Activated T-cell treated with anti-CD3 and anti-CD28 coated beads, Interleukin-2, amount 50 U/mL, for 24 hours (primary cell): ENCODE results near the gene NCAPG.

Source experiments
- DNase-seq: peaks from one replicate; pipeline ENCODE4 v3.0.0-alpha.2; 2020
- H3K27ac Mint-ChIP-seq: 2 replicates; pipeline ENCODE4 v1.8.0; 2020; ENCODE audit warnings: mild to moderate bottlenecking, mixed read lengths
- H3K27me3 Mint-ChIP-seq: 2 replicates; pipeline ENCODE4 v1.8.0; 2020; ENCODE audit warnings: mixed read lengths
- H3K36me3 Mint-ChIP-seq: 2 replicates; pipeline ENCODE4 v1.8.0; 2020; ENCODE audit warnings: low read depth, mixed read lengths
- H3K4me1 Mint-ChIP-seq: 2 replicates; pipeline ENCODE4 v1.8.0; 2020; ENCODE audit warnings: low read depth, mixed read lengths
- H3K4me3 Mint-ChIP-seq: 2 replicates; pipeline ENCODE4 v1.8.0; 2020; ENCODE audit warnings: mild to moderate bottlenecking, moderate library complexity, mixed read lengths
- H3K9me3 Mint-ChIP-seq: 2 replicates; pipeline ENCODE4 v1.8.0; 2020; ENCODE audit warnings: mixed read lengths

NCAPG gene

DNA sequence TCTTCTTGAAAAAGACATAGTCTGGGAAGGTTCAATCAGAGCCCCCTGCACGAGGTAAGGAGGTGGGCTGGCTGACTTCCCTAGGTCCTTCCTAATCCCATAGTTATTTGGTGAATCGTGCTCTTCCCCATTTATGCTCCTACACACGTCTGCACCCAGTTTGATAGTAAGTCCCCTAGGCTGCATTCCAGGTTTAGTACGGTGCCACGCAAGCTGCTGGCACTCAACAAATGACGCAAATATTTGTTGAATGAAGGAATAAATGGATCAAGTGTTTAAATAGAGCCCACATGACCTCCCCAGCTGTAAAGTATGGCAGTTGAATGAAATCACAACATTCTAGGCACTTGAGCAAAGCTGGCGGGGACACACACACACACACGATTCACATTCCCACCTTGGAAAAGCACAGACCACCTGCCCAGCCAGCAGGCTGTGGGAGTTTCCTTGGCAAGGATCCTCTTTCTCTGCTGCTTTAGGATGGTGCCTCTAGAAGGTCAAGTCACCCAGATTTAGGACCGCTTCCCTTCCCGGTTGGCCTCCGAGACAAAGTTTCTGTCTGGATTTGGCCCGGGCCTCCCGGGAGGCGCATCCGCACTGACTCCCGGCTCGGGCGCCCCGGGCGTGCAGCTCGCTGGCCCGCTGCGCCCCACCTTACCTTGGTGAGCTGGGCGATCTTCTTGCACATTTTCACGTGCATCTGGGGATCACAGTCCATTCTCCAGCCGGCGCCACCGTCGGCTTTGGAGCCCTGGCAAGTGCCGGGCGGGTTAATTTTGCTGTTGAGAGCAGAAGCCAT lies 30.1 kb upstream of the NCAPG start:
- Mint-ChIP-seq H3K4me1 (peaks cover 14% of the 10 kb centered on the region), H3K36me3 (no peaks in the 10 kb centered on the region), H3K4me3 (peak overlapping the region; percentile 45), H3K27ac (no peak overlapping the region), H3K27me3 (peaks cover 46% of the 10 kb centered on the region), H3K9me3 (no peaks in the 10 kb centered on the region)
- no peak for DNase-seq

DNA sequence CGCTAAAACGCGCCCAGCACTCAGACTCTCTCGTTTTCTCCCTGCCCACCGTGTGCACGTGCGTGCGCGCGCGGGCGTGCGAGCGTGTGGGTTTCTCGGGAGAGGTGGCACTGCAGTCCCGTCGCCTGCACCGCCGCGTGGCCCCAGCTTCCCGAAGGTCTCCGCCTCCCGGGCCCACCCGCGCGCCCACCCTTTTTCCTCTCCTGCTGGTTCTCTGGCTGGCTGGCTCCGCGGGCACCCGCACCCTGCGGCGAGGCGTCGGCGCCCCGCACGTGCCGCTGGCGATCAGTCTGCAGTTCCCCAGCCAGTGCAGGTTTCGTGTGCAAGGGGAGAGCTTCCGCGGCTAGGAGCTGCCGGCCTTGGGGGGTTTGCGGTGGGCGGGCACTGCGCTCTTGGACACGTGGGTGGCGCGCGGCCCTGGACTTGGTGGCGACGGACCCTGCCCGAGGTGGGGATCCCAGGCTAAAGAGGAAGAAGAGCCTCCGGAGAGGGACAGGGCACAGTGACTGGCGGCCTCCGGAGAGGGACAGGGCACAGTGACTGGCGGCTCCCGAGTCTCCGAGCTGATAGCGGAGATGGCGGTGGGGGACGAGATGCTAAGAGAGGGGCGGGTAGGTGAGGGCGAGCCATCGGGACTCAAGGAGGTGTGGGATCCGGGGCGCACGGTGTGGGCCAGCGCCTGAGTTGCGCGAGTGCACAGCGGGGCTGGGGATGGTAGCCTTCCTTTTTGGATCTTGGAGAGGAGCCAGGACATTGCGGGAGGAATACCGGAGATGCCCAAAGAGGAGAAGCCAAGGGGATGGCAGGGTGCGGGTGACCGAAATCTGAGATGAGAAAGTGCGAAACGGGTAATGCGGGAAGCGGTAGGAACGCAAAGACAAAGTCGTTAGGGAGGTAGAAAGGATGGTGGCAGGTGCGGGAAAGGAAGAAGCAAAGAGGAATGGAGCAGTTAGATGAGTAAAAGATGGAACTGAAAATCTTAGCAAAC lies 29.2 kb upstream of the NCAPG start, which contains the start of gene FAM184B:
Gene FAM184B (minus strand): TSS at position 322 of the 988 bp plus-strand sequence. CDS start 322 bp downstream, outside the sequence.
- no peaks in the 10 kb centered on the region for H3K9me3 Mint-ChIP-seq
- peaks cover 46% of the 10 kb centered on the region for H3K27me3 Mint-ChIP-seq
- no peak within 1 kb of the TSS for H3K27ac Mint-ChIP-seq
- H3K36me3 Mint-ChIP-seq = no peaks in the 10 kb centered on the region
- peak; percentile 36 for DNase-seq
- peak within 1 kb of the TSS; percentile 45 for H3K4me3 Mint-ChIP-seq
- H3K4me1 Mint-ChIP-seq = peaks cover 21% of the 10 kb centered on the region

DNA sequence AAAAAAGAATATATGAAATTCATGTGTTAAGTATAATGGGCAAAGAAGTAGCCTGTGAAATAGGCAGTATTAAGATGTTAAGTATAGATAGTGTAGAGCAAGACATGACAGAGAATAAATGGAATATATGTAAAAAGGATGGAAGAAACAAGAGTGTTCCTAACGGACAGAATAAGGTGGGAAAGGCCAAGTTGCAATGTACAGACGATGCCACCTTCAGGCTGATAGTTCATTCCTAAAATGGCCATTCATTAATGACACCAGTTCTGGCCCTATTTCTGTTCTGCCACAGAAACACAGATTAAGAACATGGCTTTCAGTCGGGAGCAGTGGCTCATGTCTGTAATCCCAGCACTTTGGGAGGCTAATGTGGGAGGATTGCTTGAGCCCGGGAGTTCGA lies 24.9 kb upstream of the NCAPG start:
- Mint-ChIP-seq H3K4me3 (no peak overlapping the region), H3K36me3 (peaks cover 8% of the 10 kb centered on the region), H3K27me3 (peaks cover 21% of the 10 kb centered on the region), H3K27ac (peak overlapping the region; percentile 30), H3K4me1 (peaks cover 37% of the 10 kb centered on the region), H3K9me3 (no peaks in the 10 kb centered on the region)
- no peak for DNase-seq

DNA sequence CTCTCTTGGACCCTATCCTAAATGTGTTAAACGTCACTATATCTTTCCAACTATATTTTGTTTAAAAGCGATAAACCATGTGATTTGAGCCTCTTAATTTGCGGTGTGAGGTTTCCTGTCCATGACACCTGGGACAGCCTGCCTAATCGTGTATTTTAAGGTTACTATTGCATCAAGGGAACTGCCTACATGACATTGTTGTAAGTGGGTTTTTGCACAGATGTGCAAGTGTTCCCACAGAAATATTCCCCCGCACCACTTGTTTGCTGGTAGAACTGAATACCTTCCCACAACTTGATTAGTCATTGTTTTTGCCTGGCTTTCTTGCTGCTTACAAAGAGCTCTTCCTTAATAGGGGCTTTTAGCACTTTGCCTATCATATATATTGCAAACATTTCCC lies 24.2 kb upstream of the NCAPG start:
- peaks cover 35% of the 10 kb centered on the region for H3K4me1 Mint-ChIP-seq
- no peaks in the 10 kb centered on the region for H3K9me3 Mint-ChIP-seq
- DNase-seq = no peak
- H3K36me3 Mint-ChIP-seq = peaks cover 15% of the 10 kb centered on the region
- H3K27me3 Mint-ChIP-seq = peaks cover 15% of the 10 kb centered on the region
- H3K4me3 Mint-ChIP-seq = no peak overlapping the region
- H3K27ac Mint-ChIP-seq = no peak overlapping the region

GRCh38 chr4:17787315-17787714 lies 23.5 kb upstream of the NCAPG start:
- Mint-ChIP-seq H3K27ac (no peak overlapping the region), H3K9me3 (no peaks in the 10 kb centered on the region), H3K36me3 (peaks cover 21% of the 10 kb centered on the region), H3K4me1 (peaks cover 28% of the 10 kb centered on the region), H3K4me3 (no peak overlapping the region), H3K27me3 (peaks cover 8% of the 10 kb centered on the region)
- no peak for DNase-seq

- H3K4me3 Mint-ChIP-seq = no peak overlapping the region
- H3K4me1 Mint-ChIP-seq = peaks cover 28% of the 10 kb centered on the region
- H3K36me3 Mint-ChIP-seq = peaks cover 35% of the 10 kb centered on the region
- H3K27me3 Mint-ChIP-seq = no peaks in the 10 kb centered on the region
- DNase-seq = no peak
- H3K9me3 Mint-ChIP-seq = no peaks in the 10 kb centered on the region
- H3K27ac Mint-ChIP-seq = no peak overlapping the region
These were observed 21.8 kb upstream of the NCAPG start for GRCh38 chr4:17788956-17789355.

GRCh38 chr4:17794730-17795129 lies 16.0 kb upstream of the NCAPG start:
- Mint-ChIP-seq H3K9me3 (no peaks in the 10 kb centered on the region), H3K4me1 (peaks cover 8% of the 10 kb centered on the region), H3K4me3 (no peak overlapping the region), H3K36me3 (peaks cover 79% of the 10 kb centered on the region), H3K27me3 (no peaks in the 10 kb centered on the region), H3K27ac (no peak overlapping the region)
- DNase-seq = no peak

- DNase-seq = no peak
- Mint-ChIP-seq H3K36me3 (peaks cover 83% of the 10 kb centered on the region), H3K4me1 (peaks cover 16% of the 10 kb centered on the region), H3K4me3 (no peak overlapping the region), H3K9me3 (no peaks in the 10 kb centered on the region), H3K27me3 (no peaks in the 10 kb centered on the region), H3K27ac (peak overlapping the region; percentile 63)
These were observed 13.0 kb upstream of the NCAPG start for GRCh38 chr4:17797808-17798207.

- Mint-ChIP-seq H3K9me3 (no peaks in the 10 kb centered on the region), H3K4me3 (peak overlapping the region; percentile 19), H3K4me1 (peaks cover 59% of the 10 kb centered on the region), H3K36me3 (peaks cover 92% of the 10 kb centered on the region), H3K27me3 (no peaks in the 10 kb centered on the region), H3K27ac (peak overlapping the region; percentile 61)
- DNase-seq = no peak
These were observed 5.1 kb upstream of the NCAPG start for GRCh38 chr4:17805580-17806155.

DNA sequence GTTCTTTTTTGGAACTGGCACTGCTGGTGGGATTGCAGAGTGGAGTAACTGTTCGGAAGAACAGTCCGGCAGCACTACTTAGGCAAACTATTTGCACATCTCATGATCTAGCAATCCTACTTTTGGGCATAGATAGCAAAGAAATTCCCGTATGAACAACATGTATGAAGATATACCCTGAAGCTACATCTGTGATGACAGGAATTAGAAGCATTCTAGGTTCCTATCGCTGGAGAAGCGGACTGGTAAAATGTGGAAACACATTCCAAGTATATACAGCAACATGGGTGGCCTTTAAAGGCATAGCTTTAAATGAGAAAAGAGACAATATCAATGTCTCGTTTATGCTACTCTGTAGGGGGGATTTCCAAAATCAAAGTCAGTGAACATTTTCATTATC lies 3.3 kb upstream of the NCAPG start:
- Mint-ChIP-seq H3K36me3 (peaks cover 88% of the 10 kb centered on the region), H3K4me3 (peak overlapping the region; percentile 97), H3K9me3 (no peaks in the 10 kb centered on the region), H3K27me3 (no peaks in the 10 kb centered on the region), H3K4me1 (peaks cover 59% of the 10 kb centered on the region), H3K27ac (peak overlapping the region; percentile 59)
- DNase-seq = no peak

- peaks cover 84% of the 10 kb centered on the region for H3K36me3 Mint-ChIP-seq
- peak overlapping the region; percentile 98 for H3K27ac Mint-ChIP-seq
- no peaks in the 10 kb centered on the region for H3K27me3 Mint-ChIP-seq
- no peaks in the 10 kb centered on the region for H3K9me3 Mint-ChIP-seq
- no peak for DNase-seq
- peaks cover 51% of the 10 kb centered on the region for H3K4me1 Mint-ChIP-seq
- peak overlapping the region; percentile 97 for H3K4me3 Mint-ChIP-seq
These were observed 1.1 kb upstream of the NCAPG start for GRCh38 chr4:17809667-17810066.

GRCh38 chr4:17811078-17811603 lies 362 bp downstream of the NCAPG start:
- Mint-ChIP-seq H3K27ac (peak overlapping the region; percentile 98), H3K9me3 (no peaks in the 10 kb centered on the region), H3K4me3 (peak overlapping the region; percentile 97), H3K4me1 (peaks cover 40% of the 10 kb centered on the region), H3K36me3 (peaks cover 85% of the 10 kb centered on the region), H3K27me3 (no peaks in the 10 kb centered on the region)
- DNase-seq = no peak

- peaks cover 32% of the 10 kb centered on the region for H3K4me1 Mint-ChIP-seq
- no peaks in the 10 kb centered on the region for H3K9me3 Mint-ChIP-seq
- H3K27ac Mint-ChIP-seq = peak overlapping the region; percentile 54
- no peaks in the 10 kb centered on the region for H3K27me3 Mint-ChIP-seq
- H3K4me3 Mint-ChIP-seq = peak overlapping the region; percentile 97
- H3K36me3 Mint-ChIP-seq = peaks cover 87% of the 10 kb centered on the region
- DNase-seq = no peak
These were observed 1.3 kb downstream of the NCAPG start for GRCh38 chr4:17812125-17812524.

DNA sequence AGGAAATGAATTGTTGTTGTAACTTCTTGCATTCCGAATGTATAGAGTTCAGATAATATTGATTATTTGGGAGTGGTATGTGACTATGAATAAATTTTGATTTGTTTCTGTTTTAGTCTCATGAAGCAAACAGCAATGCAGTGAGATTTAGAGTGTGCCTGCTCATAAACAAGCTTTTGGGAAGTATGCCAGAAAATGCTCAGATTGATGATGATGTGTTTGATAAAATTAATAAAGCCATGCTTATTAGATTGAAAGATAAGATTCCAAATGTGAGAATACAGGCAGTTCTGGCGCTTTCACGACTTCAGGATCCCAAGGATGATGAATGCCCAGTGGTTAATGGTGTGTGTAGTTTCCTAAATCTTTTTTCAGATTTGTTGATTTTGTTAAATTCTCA lies 2.0 kb downstream of the NCAPG start:
- peak overlapping the region; percentile 97 for H3K4me3 Mint-ChIP-seq
- no peak for DNase-seq
- no peak overlapping the region for H3K27ac Mint-ChIP-seq
- peaks cover 26% of the 10 kb centered on the region for H3K4me1 Mint-ChIP-seq
- H3K9me3 Mint-ChIP-seq = no peaks in the 10 kb centered on the region
- no peaks in the 10 kb centered on the region for H3K27me3 Mint-ChIP-seq
- H3K36me3 Mint-ChIP-seq = peaks cover 87% of the 10 kb centered on the region
